Measurements from ENCODE around the gene OR2AT4.
"Not testable (repeated sequence)": the region's sequence is repeated elsewhere in the genome, so short reads cannot be mapped to it uniquely, and the experiment has no call there.

The OR2AT4 gene

DNA sequence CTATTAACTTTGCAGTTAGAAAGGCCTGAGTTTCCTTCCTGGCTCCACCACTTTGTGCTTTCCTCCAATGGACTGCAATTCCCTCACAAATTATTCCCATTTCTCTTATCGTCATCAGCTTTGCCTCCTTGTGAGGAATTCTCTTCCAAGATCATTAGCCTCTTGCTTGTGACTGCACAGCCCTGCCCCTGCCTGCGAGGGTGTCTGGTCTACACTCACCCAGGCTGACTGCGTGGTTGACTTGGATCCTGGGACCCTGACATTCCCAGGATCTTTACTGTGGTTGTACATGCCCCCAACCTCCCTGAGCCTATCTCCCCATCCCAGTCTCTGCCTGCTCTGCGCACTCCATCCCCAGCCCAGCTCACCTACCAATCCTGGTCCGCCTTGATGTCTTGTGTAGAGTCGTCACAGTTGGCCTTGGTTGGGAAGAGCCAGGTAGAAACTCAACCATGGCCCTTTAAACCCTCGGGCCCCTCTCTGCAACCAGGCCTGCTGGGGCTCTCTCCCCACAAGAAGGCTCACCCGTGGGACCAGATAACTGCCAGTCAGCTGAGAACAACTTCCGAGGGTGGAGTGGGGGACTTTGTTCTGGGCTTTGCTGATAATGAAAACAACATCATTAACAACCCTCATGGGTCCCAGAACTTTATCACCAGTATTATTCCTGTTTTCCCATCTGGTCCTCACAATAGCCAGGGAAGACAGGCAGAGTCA, at the start of gene OR2AT4:
Gene OR2AT4 (minus strand): TSS at position 421 of the 717 bp plus-strand sequence.
- DNase-seq (ENCODE audit: low read depth in 3 of 3), result no peak

- DNase-seq (ENCODE audit: low read depth in 3 of 3), result no peak
These were observed 49.4 kb upstream of the OR2AT4 start for GRCh38 chr11:75145972-75146519.

DNA sequence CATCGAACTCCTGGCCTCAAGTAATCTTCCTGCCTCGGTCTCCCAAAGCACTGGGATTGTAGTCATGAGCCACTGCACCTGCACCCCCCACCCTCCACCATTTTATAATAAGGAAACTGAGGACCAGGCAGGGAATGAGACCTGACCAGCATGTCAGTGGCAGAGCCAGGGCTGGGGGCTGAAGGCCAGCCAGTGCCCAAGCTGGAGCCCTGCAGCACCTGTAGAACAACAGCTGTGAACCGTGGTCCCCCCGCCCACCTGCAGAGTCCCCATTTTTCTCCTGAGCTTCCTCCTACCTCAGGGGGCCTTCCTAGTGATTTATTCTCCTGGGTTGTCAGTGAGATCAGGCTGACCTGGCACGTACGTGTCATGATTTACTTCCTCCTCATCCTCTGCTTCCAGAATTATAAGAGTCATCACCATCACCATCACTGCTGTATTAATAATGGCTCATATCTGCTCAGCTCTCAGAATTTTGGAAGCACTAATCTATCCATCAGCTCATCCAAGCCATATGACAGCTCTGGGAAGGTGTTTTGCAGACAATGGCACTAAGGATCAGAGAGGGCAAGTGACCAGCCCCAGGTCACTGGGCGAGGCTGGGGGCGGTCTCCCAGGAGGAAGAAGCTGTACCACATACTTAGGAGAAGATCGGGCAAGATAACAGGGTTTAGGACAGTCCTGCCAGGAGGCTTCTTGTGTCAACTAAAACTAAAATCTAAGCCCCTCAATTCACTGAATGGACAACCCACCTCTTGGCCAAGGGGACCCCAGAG, 48.7 kb upstream of the OR2AT4 start:
- DNase-seq (ENCODE audit: low read depth in 3 of 3), result no peak

GRCh38 chr11:75144716-75145014, 48.0 kb upstream of the OR2AT4 start:
- no peak for DNase-seq (ENCODE audit: low read depth in 3 of 3)

DNA sequence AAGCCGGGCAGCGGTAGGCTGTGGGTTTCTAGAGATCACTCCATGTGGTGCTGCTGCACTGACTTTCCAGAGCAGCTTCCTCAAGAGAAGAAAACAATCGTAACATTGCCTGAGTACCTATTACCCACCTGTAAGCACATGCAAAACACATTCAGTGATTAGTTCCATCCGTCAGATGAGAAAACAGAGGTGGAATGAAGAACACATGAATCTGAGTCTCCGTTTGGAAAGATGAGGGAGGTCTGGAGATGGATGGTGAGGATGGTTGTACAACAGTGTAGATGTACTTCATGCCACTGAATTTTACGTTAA, 46.7 kb upstream of the OR2AT4 start:
- DNase-seq (ENCODE audit: low read depth in 3 of 3), result no peak

- peak; percentile 58 to 74 (median 65) for DNase-seq (ENCODE audit: low read depth in 3 of 3)
These were observed 46.2 kb upstream of the OR2AT4 start for GRCh38 chr11:75142714-75143419.

GRCh38 chr11:75141166-75141565, 44.5 kb upstream of the OR2AT4 start:
- no peak for DNase-seq (ENCODE audit: low read depth in 3 of 3)

DNA sequence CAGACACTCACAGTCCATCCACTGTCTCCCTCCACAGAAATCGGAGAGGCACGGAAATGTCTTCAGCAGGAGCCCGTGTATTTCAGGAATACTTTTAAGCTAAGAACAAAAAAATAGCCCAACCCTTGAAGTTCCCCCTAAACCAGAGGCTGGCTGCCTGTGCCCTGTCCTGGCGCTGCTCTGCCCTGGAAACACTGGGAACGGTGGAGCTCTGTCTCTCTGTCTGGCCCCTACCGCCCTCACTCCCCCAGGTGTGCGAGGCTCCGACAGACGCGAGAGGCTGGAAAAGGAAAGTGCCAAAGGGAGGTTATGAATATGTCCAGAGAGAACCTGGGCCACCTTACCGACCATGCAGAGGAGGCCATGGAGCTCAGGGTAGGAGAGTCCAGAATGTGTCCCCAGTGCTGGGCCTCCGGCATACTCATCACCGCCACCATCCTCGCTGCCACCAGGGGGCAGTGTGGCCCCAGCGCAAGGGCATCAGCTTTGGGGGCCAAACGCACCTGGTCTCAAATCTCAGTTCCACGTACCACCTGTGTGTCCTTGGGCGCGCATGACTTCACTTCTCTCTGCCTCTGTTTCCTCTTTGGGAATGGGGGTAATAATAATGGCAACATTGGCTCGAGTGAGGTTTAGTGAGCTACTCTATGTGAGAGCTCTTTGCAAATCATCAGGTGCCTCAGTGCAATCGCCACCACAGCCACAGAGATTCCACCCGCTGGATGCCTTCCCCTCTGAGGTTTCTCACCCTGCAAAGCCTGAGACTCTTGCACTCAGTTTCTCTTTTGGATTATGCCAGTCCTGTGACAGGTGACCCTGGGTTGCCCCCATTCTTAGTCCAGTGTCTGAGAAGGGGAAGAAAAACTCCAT, 43.8 kb upstream of the OR2AT4 start:
- DNase-seq (ENCODE audit: low read depth in 3 of 3), result peak; percentile 49 to 69 (median 60)

DNA sequence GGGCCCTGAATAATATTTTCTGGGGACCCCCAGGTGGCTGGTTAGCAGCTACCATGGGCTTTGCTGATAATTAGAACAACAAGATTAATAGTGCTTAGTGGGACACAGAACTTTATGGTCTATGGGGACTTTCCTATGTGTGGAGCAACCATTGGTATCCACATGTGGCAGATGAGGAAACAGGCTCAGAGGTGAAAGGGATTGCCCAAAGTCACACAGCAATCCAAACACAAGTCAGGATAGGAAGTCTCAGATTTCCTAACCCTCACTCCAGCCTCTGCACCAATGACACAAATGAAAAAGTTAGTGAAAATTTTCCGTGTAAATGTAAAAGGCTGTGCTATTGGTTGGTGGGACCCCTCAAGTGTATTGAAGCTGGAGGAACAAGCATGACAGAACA, 39.0 kb upstream of the OR2AT4 start:
- no peak for DNase-seq (ENCODE audit: low read depth in 3 of 3)

GRCh38 chr11:75135021-75135650, 38.5 kb upstream of the OR2AT4 start:
- DNase-seq (ENCODE audit: low read depth in 3 of 3), result no peak

GRCh38 chr11:75133976-75134375, 37.3 kb upstream of the OR2AT4 start:
- no peak for DNase-seq (ENCODE audit: low read depth in 3 of 3)

DNA sequence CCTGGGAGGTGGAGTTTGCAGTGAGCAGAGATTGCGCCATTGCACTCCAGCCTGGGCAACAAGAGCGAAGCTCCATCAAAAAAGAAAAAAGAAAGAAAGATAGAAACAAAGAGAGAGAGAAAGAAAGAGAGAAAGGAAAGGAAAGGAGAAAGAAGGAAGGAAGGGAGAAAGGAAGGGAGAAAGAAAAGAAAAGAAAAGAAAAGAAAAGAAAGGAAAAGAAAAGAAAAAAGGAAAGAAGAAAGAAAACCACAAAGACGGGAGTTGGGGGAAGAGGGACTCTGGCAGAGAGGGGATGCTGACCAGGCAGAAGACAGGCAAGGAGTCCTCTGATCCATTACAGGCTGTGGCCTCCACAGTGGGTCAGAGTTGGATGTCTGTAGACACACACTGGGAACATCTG, 35.4 kb upstream of the OR2AT4 start:
- DNase-seq (ENCODE audit: low read depth in 3 of 3), result no peak

GRCh38 chr11:75126564-75126963, 29.9 kb upstream of the OR2AT4 start:
- no peak for DNase-seq (ENCODE audit: low read depth in 3 of 3)

GRCh38 chr11:75118577-75118976, 21.9 kb upstream of the OR2AT4 start:
- DNase-seq (ENCODE audit: low read depth in 3 of 3), result no peak

DNA sequence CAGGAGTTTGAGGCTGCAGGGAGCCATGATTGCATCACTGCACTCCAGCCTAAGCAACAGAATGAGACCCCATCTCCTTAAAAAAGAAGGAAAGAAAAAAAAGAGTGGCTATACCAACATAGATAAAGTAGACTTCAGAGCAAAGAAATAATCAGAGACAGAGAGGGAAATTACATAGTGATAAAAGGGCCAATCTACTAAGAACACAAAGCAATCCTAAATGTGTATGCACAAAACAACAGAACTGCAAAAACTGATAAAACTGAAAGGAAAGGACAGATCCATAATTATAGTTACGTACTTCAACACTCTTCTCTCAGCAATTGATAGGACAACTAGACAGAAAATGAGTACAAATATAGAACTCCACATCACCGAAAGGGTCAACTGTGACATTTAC, 17.8 kb upstream of the OR2AT4 start:
- DNase-seq (ENCODE audit: low read depth in 3 of 3), result no peak

DNA sequence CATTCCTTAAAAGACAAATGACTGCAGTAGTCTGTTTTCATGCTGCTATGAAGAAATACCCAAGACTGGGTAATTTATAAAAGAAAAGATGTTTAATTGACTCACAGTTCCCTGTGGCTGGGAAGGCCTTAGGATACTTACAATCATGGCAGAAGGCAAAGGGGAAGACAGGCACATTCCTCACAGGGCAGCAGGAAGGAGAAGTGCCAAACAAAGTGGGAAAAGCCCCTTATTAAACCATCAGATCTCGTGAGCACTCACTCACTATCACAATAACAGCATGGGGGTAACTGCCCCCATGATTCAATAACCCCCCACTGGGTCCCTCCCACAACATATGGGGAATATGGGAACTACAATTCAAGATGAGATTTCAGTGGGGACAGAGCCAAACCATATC, 16.4 kb upstream of the OR2AT4 start:
- DNase-seq (ENCODE audit: low read depth in 3 of 3), result no peak

DNA sequence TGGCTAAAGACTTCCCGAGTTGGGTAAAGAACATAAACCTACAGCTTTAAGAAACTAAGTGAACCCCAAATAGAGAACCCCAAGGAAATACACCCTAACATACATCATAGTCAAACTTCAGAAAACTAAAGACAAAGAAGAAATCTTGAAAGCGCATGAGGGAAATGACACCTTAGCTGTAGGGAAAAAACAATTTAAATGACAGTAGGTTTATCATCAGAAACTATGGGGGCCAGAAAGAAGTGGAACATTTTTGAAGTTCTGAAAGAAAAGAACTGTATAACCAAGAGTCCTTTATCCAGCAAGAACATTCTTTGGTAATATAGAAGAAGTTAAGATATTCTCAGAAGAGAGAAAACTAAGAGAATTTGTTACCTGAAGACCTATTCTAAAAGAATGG, 15.5 kb upstream of the OR2AT4 start:
- DNase-seq (ENCODE audit: low read depth in 3 of 3), result no peak

GRCh38 chr11:75107187-75107586, 10.5 kb upstream of the OR2AT4 start:
- no peak for DNase-seq (ENCODE audit: low read depth in 3 of 3)

- not testable (repeated sequence) for DNase-seq (ENCODE audit: low read depth in 3 of 3)
These were observed 9.4 kb upstream of the OR2AT4 start for GRCh38 chr11:75105967-75106681.

GRCh38 chr11:75105462-75105925, 8.8 kb upstream of the OR2AT4 start:
- no peak for DNase-seq (ENCODE audit: low read depth in 3 of 3)
